Fibroblast of lung (primary cell): ENCODE measurements around the gene LYPD5.
"Not testable (repeated sequence)": the region's sequence is repeated elsewhere in the genome, so short reads cannot be mapped to it uniquely, and the experiment has no call there.

Experiments
- CTCF ChIP-seq, 2 donors: IDR thresholded peaks in 1 of 2; conservative IDR thresholded peaks in 1 of 2; 1 replicate in 1 of 2; 2 replicates in 1 of 2; pipeline ENCODE4 v1.5.1; 2011 to 2012; ENCODE audit warnings: low read length in 2 of 2, control low read depth in 1 of 2, inconsistent platforms in 1 of 2, low read depth in 1 of 2, mild to moderate bottlenecking in 1 of 2
- EZH2 ChIP-seq: IDR thresholded peaks from 2 replicates; pipeline ENCODE4 v1.5.1; 2012; ENCODE audit warnings: low read length, control low read depth, mild to moderate bottlenecking; ENCODE audit errors: missing control alignments

- TF ChIP-seq CTCF (conservative IDR thresholded peaks at IDR 0.05 in 1 of 2, IDR thresholded peaks at IDR 0.05 in 1 of 2; ENCODE audit: low read depth in 1 of 2, low read length in 2 of 2); EZH2: not testable (repeated sequence)
Measured at GRCh38 chr19:43774940-43775258, 27.3 kb downstream of the LYPD5 start.
